ENCODE measurements around the gene CHAC1. TPM values are rescaled to one million over a fixed set of nuclear protein-coding genes. Genes with fewer than 3 reads are reported as not detected.
A peak's percentile ranks its signal among the peaks of the same experiment; 100 is the strongest.

Gene CHAC1
- total RNA-seq, 1 donor from 2014 or later, result 10.4 TPM

GRCh38 chr15:40982855-40983254 is 29.6 kb downstream of the CHAC1 start:
- DNase-seq (ENCODE audit: low read depth), result peak; percentile 87

GRCh38 chr15:40984406-40984805 is 31.1 kb downstream of the CHAC1 start:
- DNase-seq (ENCODE audit: low read depth), result peak; percentile 50

GRCh38 chr15:40984964-40985363 is 31.7 kb downstream of the CHAC1 start:
- peak; percentile 94 for DNase-seq (ENCODE audit: low read depth)

- peak; percentile 69 for DNase-seq (ENCODE audit: low read depth)
Measured at GRCh38 chr15:40985541-40986330, 32.5 kb downstream of the CHAC1 start.

GRCh38 chr15:40986820-40987219 is 33.5 kb downstream of the CHAC1 start:
- DNase-seq (ENCODE audit: low read depth), result no peak

- DNase-seq (ENCODE audit: low read depth), result no peak
Measured at GRCh38 chr15:40988156-40988555, 34.9 kb downstream of the CHAC1 start.

GRCh38 chr15:40990080-40990479 is 36.8 kb downstream of the CHAC1 start:
- DNase-seq (ENCODE audit: low read depth), result no peak

GRCh38 chr15:40990789-40991188 is 37.5 kb downstream of the CHAC1 start:
- DNase-seq (ENCODE audit: low read depth), result no peak

GRCh38 chr15:40991355-40991754 is 38.1 kb downstream of the CHAC1 start:
- DNase-seq (ENCODE audit: low read depth), result no peak

GRCh38 chr15:40992241-40992741 is 39.0 kb downstream of the CHAC1 start:
- no peak for DNase-seq (ENCODE audit: low read depth)

- DNase-seq (ENCODE audit: low read depth), result no peak
Measured at GRCh38 chr15:40992825-40993224, 39.6 kb downstream of the CHAC1 start.

GRCh38 chr15:40995656-40996055 is 42.4 kb downstream of the CHAC1 start:
- no peak for DNase-seq (ENCODE audit: low read depth)

GRCh38 chr15:40999190-40999589 is 45.9 kb downstream of the CHAC1 start:
- DNase-seq (ENCODE audit: low read depth), result no peak

- no peak for DNase-seq (ENCODE audit: low read depth)
Measured at GRCh38 chr15:41001524-41002214, 48.4 kb downstream of the CHAC1 start.

- DNase-seq (ENCODE audit: low read depth), result no peak
Measured at GRCh38 chr15:41004490-41004889, 51.2 kb downstream of the CHAC1 start.

Other genes with a start within 250 kb of the CHAC1 start
- gene RMDN3, start 198.2 kb upstream of the CHAC1 start, total RNA-seq, result 22.2 and 25.5 TPM in 2 replicates
- gene GCHFR, start 189.4 kb upstream of the CHAC1 start, total RNA-seq, result 5.5 and 8.0 TPM in 2 replicates
- not detected in 2 replicates for gene C15orf62, start 183.5 kb upstream of the CHAC1 start, total RNA-seq
- gene ZFYVE19, start 146.4 kb upstream of the CHAC1 start, total RNA-seq, result 24.3 and 24.4 TPM in 2 replicates
- gene DNAJC17, start 146.0 kb upstream of the CHAC1 start, total RNA-seq, result 17.9 and 51.4 TPM in 2 replicates
- gene PPP1R14D, start 124.8 kb upstream of the CHAC1 start, total RNA-seq, result not detected in 2 replicates
- gene SPINT1, start 109.4 kb upstream of the CHAC1 start, total RNA-seq, result not detected in 2 replicates
- 0.10 TPM in 1 of 2 replicates, not detected in the other for gene RHOV, start 79.2 kb upstream of the CHAC1 start, total RNA-seq
- 34.4 and 43.3 TPM in 2 replicates for gene VPS18, start 59.0 kb upstream of the CHAC1 start, total RNA-seq
- gene DLL4, start 24.1 kb upstream of the CHAC1 start, total RNA-seq, result 0.13 TPM in 1 of 2 replicates, not detected in the other
- gene INO80, start 162.8 kb downstream of the CHAC1 start, total RNA-seq, result 14.0 and 14.8 TPM in 2 replicates

Measured in myocyte (in vitro differentiated cells).